ENCODE measurements around the gene HTT. TPM values are rescaled to one million over a fixed set of nuclear protein-coding genes. Genes with fewer than 3 reads are reported as not detected.
"Not testable (repeated sequence)": the region's sequence is repeated elsewhere in the genome, so short reads cannot be mapped to it uniquely, and the experiment has no call there.

HTT gene
- total and polyA plus RNA-seq, 3 experiments from 2014 or later = 5.1 to 58.6 (median 54.7) TPM

GRCh38 chr4:3130826-3131225 is 56.3 kb downstream of the HTT start:
- H3K36me3 Mint-ChIP-seq = peaks cover 26 to 86% (median 31%) of the 10 kb centered on the region in 3 donors
- CTCF ChIA-PET = no interaction called here
- POLR2A ChIA-PET = interaction anchor here (0.6 kb wide), 1 partner anchor 17 kb away, joined by 3 read pairs; no protein-coding TSS in a partner anchor

GRCh38 chr4:3134201-3134600 is 59.7 kb downstream of the HTT start:
- Histone ChIP-seq H3K27me3 (ENCODE audit: insufficient read depth, low read length, poor library complexity, severe bottlenecking) (no peaks in the 10 kb centered on the region), H3K4me1 (ENCODE audit: insufficient read depth, low read length) (no peaks in the 10 kb centered on the region), H3K4me3 (ENCODE audit: low read length) (no peak overlapping the region), H3K36me3 (ENCODE audit: insufficient read depth, low read length) (peaks cover 45% of the 10 kb centered on the region), H3K27ac (ENCODE audit: low read depth, low read length) (no peak overlapping the region), H3K9me3 (ENCODE audit: low read length) (no peaks in the 10 kb centered on the region)
- Mint-ChIP-seq H3K27ac (peak overlapping the region in 1 of 8 donors; percentile 85), H3K4me1 (no peaks in the 10 kb centered on the region), H3K27me3 (no peaks in the 10 kb centered on the region), H3K36me3 (peaks cover 21 to 87% (median 22%) of the 10 kb centered on the region in 3 donors), H3K4me3 (no peak overlapping the region), H3K9me3 (no peaks in the 10 kb centered on the region)
- POLR2A ChIA-PET = interaction anchor here (0.5 kb wide), 1 partner anchor 1132 kb away, joined by 3 read pairs; no protein-coding TSS in a partner anchor
- no peak for DNase-seq
- CTCF ChIA-PET = no interaction called here

More at GRCh38 chr4:3130826-3131225, 56.3 kb downstream of the HTT start:
- H3K27me3 ChIP-seq (ENCODE audit: insufficient read depth, low read length, poor library complexity, severe bottlenecking) = no peaks in the 10 kb centered on the region
- Mint-ChIP-seq H3K4me3 (no peak overlapping the region), H3K9me3 (no peaks in the 10 kb centered on the region), H3K4me1 (no peaks in the 10 kb centered on the region), H3K27ac (peak overlapping the region in 3 of 8 donors; percentile 7 to 38 (median 23)), H3K27me3 (no peaks in the 10 kb centered on the region)
- peaks cover 49% of the 10 kb centered on the region for H3K36me3 ChIP-seq (ENCODE audit: insufficient read depth, low read length)
- no peaks in the 10 kb centered on the region for H3K9me3 ChIP-seq (ENCODE audit: low read length)
- H3K4me1 ChIP-seq (ENCODE audit: insufficient read depth, low read length) = no peaks in the 10 kb centered on the region
- no peak overlapping the region for H3K4me3 ChIP-seq (ENCODE audit: low read length)
- DNase-seq = no peak
- H3K27ac ChIP-seq (ENCODE audit: low read depth, low read length) = no peak overlapping the region

GRCh38 chr4:3135155-3136011 is 60.9 kb downstream of the HTT start:
- H3K27ac Mint-ChIP-seq = peak overlapping the region in 2 of 8 donors; percentile 27 to 63
- Histone ChIP-seq H3K27ac (ENCODE audit: low read depth, low read length) (no peak overlapping the region), H3K4me1 (ENCODE audit: insufficient read depth, low read length) (no peaks in the 10 kb centered on the region), H3K9me3 (ENCODE audit: low read length) (no peaks in the 10 kb centered on the region), H3K4me3 (ENCODE audit: low read length) (no peak overlapping the region), H3K27me3 (ENCODE audit: insufficient read depth, low read length, poor library complexity, severe bottlenecking) (no peaks in the 10 kb centered on the region), H3K36me3 (ENCODE audit: insufficient read depth, low read length) (peaks cover 47% of the 10 kb centered on the region)
- ChIA-PET POLR2A (no interaction called here), CTCF (interaction anchor here (0.7 to 1.9 kb wide), 3 partner anchors 9 to 335 kb away, joined by 3 to 9 read pairs (median 6); no protein-coding TSS in a partner anchor)
- DNase-seq = no peak
- no peaks in the 10 kb centered on the region for H3K9me3 Mint-ChIP-seq
- peaks cover 20 to 86% (median 21%) of the 10 kb centered on the region in 3 donors for H3K36me3 Mint-ChIP-seq
- no peak overlapping the region for H3K4me3 Mint-ChIP-seq
- H3K27me3 Mint-ChIP-seq = no peaks in the 10 kb centered on the region
- no peaks in the 10 kb centered on the region for H3K4me1 Mint-ChIP-seq

DNA sequence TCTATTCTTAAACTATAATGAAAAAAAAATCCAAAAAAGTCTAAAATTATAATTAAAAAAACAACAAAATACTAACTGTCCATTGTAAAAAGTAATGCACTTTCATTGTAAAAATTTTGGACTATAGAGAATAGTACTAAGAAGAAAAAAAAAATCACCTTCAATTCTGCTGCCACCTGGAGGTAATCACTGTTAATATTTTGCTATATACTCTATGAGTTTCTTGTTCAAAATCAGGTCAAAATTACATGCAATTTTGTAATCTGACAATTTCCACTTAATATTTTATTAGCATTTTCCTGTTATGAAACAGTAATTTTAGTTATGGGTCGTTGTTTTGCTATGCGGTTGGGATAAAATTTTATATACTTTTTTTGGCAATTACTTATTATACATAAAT is 62.0 kb downstream of the HTT start:
- no peak overlapping the region for H3K4me3 Mint-ChIP-seq
- Histone ChIP-seq H3K4me1 (ENCODE audit: insufficient read depth, low read length) (no peaks in the 10 kb centered on the region), H3K36me3 (ENCODE audit: insufficient read depth, low read length) (peaks cover 38% of the 10 kb centered on the region), H3K4me3 (ENCODE audit: low read length) (no peak overlapping the region), H3K27ac (ENCODE audit: low read depth, low read length) (no peak overlapping the region), H3K27me3 (ENCODE audit: insufficient read depth, low read length, poor library complexity, severe bottlenecking) (no peaks in the 10 kb centered on the region), H3K9me3 (ENCODE audit: low read length) (no peaks in the 10 kb centered on the region)
- H3K27ac Mint-ChIP-seq = no peak overlapping the region
- DNase-seq = no peak
- POLR2A ChIA-PET = no interaction called here
- H3K9me3 Mint-ChIP-seq = no peaks in the 10 kb centered on the region
- no peaks in the 10 kb centered on the region for H3K27me3 Mint-ChIP-seq
- CTCF ChIA-PET = interaction anchor here (1.7 to 1.9 kb wide), 2 partner anchors 10 to 29 kb away, joined by 6 to 9 read pairs; no protein-coding TSS in a partner anchor
- peaks cover 10 to 84% (median 15%) of the 10 kb centered on the region in 3 donors for H3K36me3 Mint-ChIP-seq
- no peaks in the 10 kb centered on the region for H3K4me1 Mint-ChIP-seq

DNA sequence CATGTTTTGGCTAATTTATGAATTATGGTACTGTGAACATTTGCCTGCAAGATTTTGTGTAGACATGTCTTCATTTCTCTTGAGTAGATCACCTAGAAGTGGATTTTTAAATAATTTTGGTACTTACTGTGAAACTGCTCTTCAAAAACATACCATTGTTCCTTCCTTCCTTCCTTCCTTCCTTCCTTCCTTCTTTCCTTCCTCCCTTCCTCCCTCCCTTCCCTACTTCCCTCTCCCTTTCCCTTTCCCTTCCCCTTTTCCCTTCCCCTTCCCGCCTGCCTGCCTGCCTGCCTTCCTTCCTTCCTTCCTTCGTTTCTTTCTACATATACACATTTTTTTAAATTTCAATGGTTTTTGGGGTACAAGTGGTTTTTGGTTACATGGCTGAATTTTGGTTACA is 63.4 kb downstream of the HTT start:
- Mint-ChIP-seq H3K27ac (peak overlapping the region in 1 of 8 donors; percentile 32), H3K9me3 (no peaks in the 10 kb centered on the region), H3K4me1 (no peaks in the 10 kb centered on the region), H3K4me3 (no peak overlapping the region), H3K36me3 (peaks cover 3 to 81% (median 11%) of the 10 kb centered on the region in 3 donors), H3K27me3 (no peaks in the 10 kb centered on the region)
- Histone ChIP-seq H3K27ac (ENCODE audit: low read depth, low read length) (no peak overlapping the region), H3K27me3 (ENCODE audit: insufficient read depth, low read length, poor library complexity, severe bottlenecking) (no peaks in the 10 kb centered on the region), H3K36me3 (ENCODE audit: insufficient read depth, low read length) (peaks cover 31% of the 10 kb centered on the region), H3K4me3 (ENCODE audit: low read length) (no peak overlapping the region), H3K9me3 (ENCODE audit: low read length) (no peaks in the 10 kb centered on the region), H3K4me1 (ENCODE audit: insufficient read depth, low read length) (no peaks in the 10 kb centered on the region)
- no peak for DNase-seq
- POLR2A ChIA-PET = no interaction called here
- CTCF ChIA-PET = no interaction called here

DNA sequence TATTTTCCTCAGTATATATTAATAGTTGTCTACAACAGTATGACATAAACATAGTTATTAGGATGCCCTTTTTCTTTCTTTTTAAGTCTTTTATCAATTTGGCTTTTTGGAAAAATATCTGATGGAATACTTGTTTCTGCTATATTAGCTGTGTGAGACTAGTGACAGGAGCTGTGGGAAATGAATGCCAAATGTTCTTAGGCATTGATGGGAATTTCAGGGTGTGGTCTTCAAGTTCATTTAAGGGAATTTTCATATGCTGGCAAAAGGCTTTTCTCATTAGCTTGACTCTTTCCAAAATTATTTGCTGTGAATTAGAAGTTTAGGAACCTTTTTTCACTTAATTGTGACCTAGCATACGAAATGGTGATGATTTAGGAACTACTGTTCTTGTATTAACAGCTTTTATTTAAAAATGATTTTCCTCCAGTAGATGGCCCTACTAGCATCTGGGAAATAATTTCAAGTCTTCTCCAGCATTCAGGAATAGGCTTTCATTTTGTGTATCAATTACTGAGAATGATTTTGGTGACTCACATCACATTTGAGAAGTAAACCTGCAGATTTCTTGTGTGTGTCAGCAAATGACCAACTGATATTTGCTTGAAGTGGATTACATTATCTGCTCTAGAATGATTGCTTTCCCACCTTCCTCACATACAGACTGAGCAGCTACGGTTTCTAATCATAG is 70.9 kb downstream of the HTT start:
- Histone ChIP-seq H3K4me3 (ENCODE audit: low read length) (no peak overlapping the region), H3K4me1 (ENCODE audit: insufficient read depth, low read length) (no peaks in the 10 kb centered on the region), H3K36me3 (ENCODE audit: insufficient read depth, low read length) (peaks cover 34% of the 10 kb centered on the region), H3K9me3 (ENCODE audit: low read length) (no peaks in the 10 kb centered on the region), H3K27ac (ENCODE audit: low read depth, low read length) (no peak overlapping the region), H3K27me3 (ENCODE audit: insufficient read depth, low read length, poor library complexity, severe bottlenecking) (no peaks in the 10 kb centered on the region)
- no peak for DNase-seq
- H3K4me1 Mint-ChIP-seq = no peaks in the 10 kb centered on the region
- peak overlapping the region in 2 of 8 donors; percentile 4 to 7 for H3K27ac Mint-ChIP-seq
- ChIA-PET CTCF (no interaction called here), POLR2A (no interaction called here)
- no peaks in the 10 kb centered on the region for H3K9me3 Mint-ChIP-seq
- H3K27me3 Mint-ChIP-seq = no peaks in the 10 kb centered on the region
- peaks cover 9 to 80% (median 32%) of the 10 kb centered on the region in 3 donors for H3K36me3 Mint-ChIP-seq
- H3K4me3 Mint-ChIP-seq = no peak overlapping the region

DNA sequence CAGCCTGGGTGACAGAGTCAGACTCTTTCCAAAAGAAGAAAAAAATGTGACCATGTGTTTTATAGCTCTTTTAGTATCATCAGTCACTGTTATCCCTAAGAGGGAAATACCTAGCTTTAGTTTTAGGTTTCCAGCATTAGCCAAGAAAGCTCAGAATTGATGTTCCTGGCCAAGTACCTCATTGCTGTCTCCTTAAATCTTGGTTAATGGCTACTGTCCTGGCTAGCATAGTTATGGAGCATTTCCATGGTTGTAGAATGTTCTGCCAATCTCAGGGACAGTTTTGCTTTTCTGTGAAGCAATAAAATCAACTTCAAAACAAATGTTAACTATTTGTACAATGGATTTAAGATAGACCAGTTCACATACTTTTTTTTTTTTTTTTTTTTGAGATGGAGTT is 74.4 kb downstream of the HTT start:
- no peaks in the 10 kb centered on the region for H3K27me3 ChIP-seq (ENCODE audit: insufficient read depth, low read length, poor library complexity, severe bottlenecking)
- Mint-ChIP-seq H3K4me3 (no peak overlapping the region), H3K36me3 (peaks cover 10 to 88% (median 34%) of the 10 kb centered on the region in 3 donors), H3K27me3 (no peaks in the 10 kb centered on the region), H3K4me1 (no peaks in the 10 kb centered on the region), H3K27ac (no peak overlapping the region), H3K9me3 (no peaks in the 10 kb centered on the region)
- ChIA-PET CTCF (no interaction called here), POLR2A (no interaction called here)
- H3K4me3 ChIP-seq (ENCODE audit: low read length) = no peak overlapping the region
- no peaks in the 10 kb centered on the region for H3K9me3 ChIP-seq (ENCODE audit: low read length)
- H3K4me1 ChIP-seq (ENCODE audit: insufficient read depth, low read length) = no peaks in the 10 kb centered on the region
- DNase-seq = no peak
- no peak overlapping the region for H3K27ac ChIP-seq (ENCODE audit: low read depth, low read length)
- peaks cover 33% of the 10 kb centered on the region for H3K36me3 ChIP-seq (ENCODE audit: insufficient read depth, low read length)

GRCh38 chr4:3151238-3151637 is 76.8 kb downstream of the HTT start:
- H3K9me3 ChIP-seq (ENCODE audit: low read length); H3K4me3 Mint-ChIP-seq; H3K4me1 Mint-ChIP-seq; H3K27me3 Mint-ChIP-seq; DNase-seq; H3K27ac ChIP-seq (ENCODE audit: low read depth, low read length); POLR2A ChIA-PET; H3K4me1 ChIP-seq (ENCODE audit: insufficient read depth, low read length); H3K4me3 ChIP-seq (ENCODE audit: low read length); H3K9me3 Mint-ChIP-seq; CTCF ChIA-PET; H3K27me3 ChIP-seq (ENCODE audit: insufficient read depth, low read length, poor library complexity, severe bottlenecking): not testable (repeated sequence)
- H3K36me3 ChIP-seq (ENCODE audit: insufficient read depth, low read length) = peaks cover 24% of the 10 kb centered on the region
- Mint-ChIP-seq H3K36me3 (peaks cover 13 to 86% (median 28%) of the 10 kb centered on the region in 3 donors), H3K27ac (peak overlapping the region in 3 of 8 donors; percentile 30 to 72 (median 54))

Data from CD8-positive, alpha-beta memory T cell (primary cell).